ENCODE measurements around the gene TMEM242. TPM values are rescaled to one million over a fixed set of nuclear protein-coding genes. Genes with fewer than 3 reads are reported as not detected.
A peak's percentile ranks its signal among the peaks of the same experiment; 100 is the strongest.

TMEM242 gene
- polyA plus RNA-seq, 1 donor = 14.7 TPM

GRCh38 chr6:157272372-157272771 lies 50.9 kb downstream of the TMEM242 start:
- DNase-seq = no peak

- DNase-seq = no peak
Observed at GRCh38 chr6:157271911-157272310, 51.4 kb downstream of the TMEM242 start.

GRCh38 chr6:157271441-157271840 lies 51.9 kb downstream of the TMEM242 start:
- DNase-seq = no peak

GRCh38 chr6:157270916-157271315 lies 52.4 kb downstream of the TMEM242 start:
- no peak for DNase-seq

- no peak for DNase-seq
Observed at GRCh38 chr6:157270308-157270707, 53.0 kb downstream of the TMEM242 start.

GRCh38 chr6:157269261-157269794 lies 54.0 kb downstream of the TMEM242 start:
- DNase-seq = peak; percentile 69

GRCh38 chr6:157268835-157269234 lies 54.5 kb downstream of the TMEM242 start:
- no peak for DNase-seq

GRCh38 chr6:157268396-157268795 lies 54.9 kb downstream of the TMEM242 start:
- no peak for DNase-seq

- DNase-seq = no peak
Observed at GRCh38 chr6:157267654-157268053, 55.7 kb downstream of the TMEM242 start.

GRCh38 chr6:157267109-157267611 lies 56.2 kb downstream of the TMEM242 start:
- DNase-seq = no peak

- no peak for DNase-seq
Observed at GRCh38 chr6:157266274-157267101, 56.8 kb downstream of the TMEM242 start.

- no peak for DNase-seq
Observed at GRCh38 chr6:157265635-157266034, 57.7 kb downstream of the TMEM242 start.

- DNase-seq = no peak
Observed at GRCh38 chr6:157265186-157265585, 58.1 kb downstream of the TMEM242 start.

- no peak for DNase-seq
Observed at GRCh38 chr6:157264701-157265100, 58.6 kb downstream of the TMEM242 start.

GRCh38 chr6:157263881-157264397 lies 59.4 kb downstream of the TMEM242 start:
- no peak for DNase-seq

- no peak for DNase-seq
Observed at GRCh38 chr6:157263146-157263545, 60.2 kb downstream of the TMEM242 start.

- DNase-seq = no peak
Observed at GRCh38 chr6:157261606-157262005, 61.7 kb downstream of the TMEM242 start.

GRCh38 chr6:157260735-157261410 lies 62.4 kb downstream of the TMEM242 start:
- no peak for DNase-seq

- no peak for DNase-seq
Observed at GRCh38 chr6:157259443-157259842, 63.9 kb downstream of the TMEM242 start.

- no peak for DNase-seq
Observed at GRCh38 chr6:157258878-157259277, 64.4 kb downstream of the TMEM242 start.

- DNase-seq = no peak
Observed at GRCh38 chr6:157255079-157255478, 68.2 kb downstream of the TMEM242 start.

GRCh38 chr6:157254538-157254937 lies 68.8 kb downstream of the TMEM242 start:
- no peak for DNase-seq

- DNase-seq = no peak
Observed at GRCh38 chr6:157253699-157254098, 69.6 kb downstream of the TMEM242 start.
